T-helper 1 cell (primary cell): ENCODE data around the gene KIRREL3.

ENCODE experiments used
- DNase-seq, 5 donors: peaks; one replicate each; pipeline ENCODE4 v3.0.0-alpha.2; 2012 to 2020

Gene KIRREL3

GRCh38 chr11:126904520-126904919 is 96.0 kb downstream of the KIRREL3 start:
- DNase-seq: no peak

GRCh38 chr11:126901783-126902182 is 98.8 kb downstream of the KIRREL3 start:
- DNase-seq: no peak

GRCh38 chr11:126899961-126900748 is 100.4 kb downstream of the KIRREL3 start:
- no peak for DNase-seq

- DNase-seq: no peak
Observed at GRCh38 chr11:126898802-126899201, 101.8 kb downstream of the KIRREL3 start.

GRCh38 chr11:126897430-126897829 is 103.1 kb downstream of the KIRREL3 start:
- DNase-seq: no peak

GRCh38 chr11:126896025-126896424 is 104.5 kb downstream of the KIRREL3 start:
- DNase-seq: no peak

GRCh38 chr11:126893796-126894195 is 106.8 kb downstream of the KIRREL3 start:
- no peak for DNase-seq

- DNase-seq: no peak
Observed at GRCh38 chr11:126892756-126893155, 107.8 kb downstream of the KIRREL3 start.

GRCh38 chr11:126891556-126892217 is 108.9 kb downstream of the KIRREL3 start:
- DNase-seq: no peak

- DNase-seq: no peak
Observed at GRCh38 chr11:126890561-126890960, 110.0 kb downstream of the KIRREL3 start.

GRCh38 chr11:126888115-126888712 is 112.4 kb downstream of the KIRREL3 start:
- DNase-seq: no peak

- DNase-seq: no peak
Observed at GRCh38 chr11:126886636-126887035, 113.9 kb downstream of the KIRREL3 start.

- DNase-seq: no peak
Observed at GRCh38 chr11:126886085-126886484, 114.5 kb downstream of the KIRREL3 start.

- DNase-seq: no peak
Observed at GRCh38 chr11:126884594-126884993, 116.0 kb downstream of the KIRREL3 start.

GRCh38 chr11:126884192-126884591 is 116.4 kb downstream of the KIRREL3 start:
- DNase-seq: no peak

- no peak for DNase-seq
Observed at GRCh38 chr11:126880872-126881271, 119.7 kb downstream of the KIRREL3 start.

- no peak for DNase-seq
Observed at GRCh38 chr11:126879516-126879915, 121.1 kb downstream of the KIRREL3 start.

GRCh38 chr11:126878913-126879482 is 121.6 kb downstream of the KIRREL3 start:
- no peak for DNase-seq

GRCh38 chr11:126874831-126875230 is 125.7 kb downstream of the KIRREL3 start:
- no peak for DNase-seq

GRCh38 chr11:126874276-126874675 is 126.3 kb downstream of the KIRREL3 start:
- DNase-seq: no peak

GRCh38 chr11:126871792-126872191 is 128.8 kb downstream of the KIRREL3 start:
- no peak for DNase-seq

GRCh38 chr11:126870021-126870420 is 130.5 kb downstream of the KIRREL3 start:
- DNase-seq: no peak

- DNase-seq: no peak
Observed at GRCh38 chr11:126868741-126869140, 131.8 kb downstream of the KIRREL3 start.

GRCh38 chr11:126864934-126865333 is 135.6 kb downstream of the KIRREL3 start:
- DNase-seq: no peak
